Liver (tissue), 3 donors: ENCODE measurements around the gene EFCC1.

Experiments used
- JUND ChIP-seq, 2 donors: IDR thresholded peaks; 2 replicates each; pipeline ENCODE4 v1.6.1; 2016; ENCODE audit warnings: antibody characterized with exemption in 2 of 2
- TAF1 ChIP-seq: conservative IDR thresholded peaks from 2 replicates; pipeline ENCODE4 v1.6.1; 2016; ENCODE audit warnings: antibody characterized with exemption, mild to moderate bottlenecking
- YY1 ChIP-seq: IDR thresholded peaks from 2 replicates; pipeline ENCODE4 v1.6.1; 2016; ENCODE audit warnings: antibody characterized with exemption, mild to moderate bottlenecking
- TF ChIP-seq, protein P1 (sequence below): IDR thresholded peaks from 2 replicates; pipeline ENCODE4 v1.6.1; 2016; ENCODE audit warnings: antibody characterized with exemption, mild to moderate bottlenecking
- TF ChIP-seq, protein P2 (sequence below): fragments of 150-350 bp; IDR thresholded peaks from 2 replicates; pipeline ENCODE4 v1.5.1; 2017; ENCODE audit warnings: improper control_type of control experiment, low read depth, low read length; ENCODE audit not compliant: missing input control
- TF ChIP-seq, protein P3 (sequence below): IDR thresholded peaks from 2 replicates; pipeline ENCODE4 v1.6.1; 2016; ENCODE audit warnings: antibody characterized with exemption
- donor health status: healthy.
- donor health status: healthy.

DNA sequence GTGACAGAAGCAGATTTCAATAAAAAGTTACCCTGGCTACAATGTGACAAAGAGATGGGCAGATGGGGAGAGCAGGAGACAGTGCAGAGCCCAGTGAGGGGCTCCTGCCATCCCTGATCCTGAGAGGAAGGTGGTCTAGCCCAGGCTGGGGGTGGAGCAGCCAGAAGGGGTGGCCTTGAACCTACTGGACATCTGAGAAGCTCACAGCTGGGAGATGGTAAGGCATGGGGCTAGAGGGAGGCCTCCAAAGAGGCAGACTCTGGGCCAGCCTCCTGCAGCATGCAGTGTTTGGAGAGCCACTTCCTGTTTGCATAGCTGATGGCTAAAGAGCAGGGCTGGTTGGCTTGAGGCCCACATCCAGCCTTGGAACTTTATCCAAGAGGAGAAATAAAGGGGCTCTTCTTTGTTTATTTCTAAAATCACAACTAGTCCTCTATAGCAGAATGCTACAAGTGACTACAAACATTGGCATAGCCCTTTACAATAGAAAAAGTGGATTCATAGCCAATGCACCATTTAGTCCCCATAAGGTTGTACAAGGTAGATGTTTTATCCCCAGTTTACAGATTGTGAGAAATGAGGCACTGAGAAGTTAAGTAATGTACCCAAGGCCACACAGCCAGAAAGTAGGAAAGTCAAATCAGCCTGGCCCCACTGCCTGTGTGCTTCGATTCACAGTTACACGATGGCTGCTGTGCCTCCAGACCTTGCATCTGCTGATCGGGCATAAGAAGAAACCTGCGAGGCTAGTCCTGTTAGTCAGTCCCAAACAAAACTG, 4.6 kb downstream of the EFCC1 start:
- TF ChIP-seq, protein P1, sequence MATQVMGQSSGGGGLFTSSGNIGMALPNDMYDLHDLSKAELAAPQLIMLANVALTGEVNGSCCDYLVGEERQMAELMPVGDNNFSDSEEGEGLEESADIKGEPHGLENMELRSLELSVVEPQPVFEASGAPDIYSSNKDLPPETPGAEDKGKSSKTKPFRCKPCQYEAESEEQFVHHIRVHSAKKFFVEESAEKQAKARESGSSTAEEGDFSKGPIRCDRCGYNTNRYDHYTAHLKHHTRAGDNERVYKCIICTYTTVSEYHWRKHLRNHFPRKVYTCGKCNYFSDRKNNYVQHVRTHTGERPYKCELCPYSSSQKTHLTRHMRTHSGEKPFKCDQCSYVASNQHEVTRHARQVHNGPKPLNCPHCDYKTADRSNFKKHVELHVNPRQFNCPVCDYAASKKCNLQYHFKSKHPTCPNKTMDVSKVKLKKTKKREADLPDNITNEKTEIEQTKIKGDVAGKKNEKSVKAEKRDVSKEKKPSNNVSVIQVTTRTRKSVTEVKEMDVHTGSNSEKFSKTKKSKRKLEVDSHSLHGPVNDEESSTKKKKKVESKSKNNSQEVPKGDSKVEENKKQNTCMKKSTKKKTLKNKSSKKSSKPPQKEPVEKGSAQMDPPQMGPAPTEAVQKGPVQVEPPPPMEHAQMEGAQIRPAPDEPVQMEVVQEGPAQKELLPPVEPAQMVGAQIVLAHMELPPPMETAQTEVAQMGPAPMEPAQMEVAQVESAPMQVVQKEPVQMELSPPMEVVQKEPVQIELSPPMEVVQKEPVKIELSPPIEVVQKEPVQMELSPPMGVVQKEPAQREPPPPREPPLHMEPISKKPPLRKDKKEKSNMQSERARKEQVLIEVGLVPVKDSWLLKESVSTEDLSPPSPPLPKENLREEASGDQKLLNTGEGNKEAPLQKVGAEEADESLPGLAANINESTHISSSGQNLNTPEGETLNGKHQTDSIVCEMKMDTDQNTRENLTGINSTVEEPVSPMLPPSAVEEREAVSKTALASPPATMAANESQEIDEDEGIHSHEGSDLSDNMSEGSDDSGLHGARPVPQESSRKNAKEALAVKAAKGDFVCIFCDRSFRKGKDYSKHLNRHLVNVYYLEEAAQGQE = no peak
- TF ChIP-seq, protein P2, sequence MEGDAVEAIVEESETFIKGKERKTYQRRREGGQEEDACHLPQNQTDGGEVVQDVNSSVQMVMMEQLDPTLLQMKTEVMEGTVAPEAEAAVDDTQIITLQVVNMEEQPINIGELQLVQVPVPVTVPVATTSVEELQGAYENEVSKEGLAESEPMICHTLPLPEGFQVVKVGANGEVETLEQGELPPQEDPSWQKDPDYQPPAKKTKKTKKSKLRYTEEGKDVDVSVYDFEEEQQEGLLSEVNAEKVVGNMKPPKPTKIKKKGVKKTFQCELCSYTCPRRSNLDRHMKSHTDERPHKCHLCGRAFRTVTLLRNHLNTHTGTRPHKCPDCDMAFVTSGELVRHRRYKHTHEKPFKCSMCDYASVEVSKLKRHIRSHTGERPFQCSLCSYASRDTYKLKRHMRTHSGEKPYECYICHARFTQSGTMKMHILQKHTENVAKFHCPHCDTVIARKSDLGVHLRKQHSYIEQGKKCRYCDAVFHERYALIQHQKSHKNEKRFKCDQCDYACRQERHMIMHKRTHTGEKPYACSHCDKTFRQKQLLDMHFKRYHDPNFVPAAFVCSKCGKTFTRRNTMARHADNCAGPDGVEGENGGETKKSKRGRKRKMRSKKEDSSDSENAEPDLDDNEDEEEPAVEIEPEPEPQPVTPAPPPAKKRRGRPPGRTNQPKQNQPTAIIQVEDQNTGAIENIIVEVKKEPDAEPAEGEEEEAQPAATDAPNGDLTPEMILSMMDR = no peak
- TF ChIP-seq JUND (IDR thresholded peaks at IDR 0.05) (no peak), TAF1 (no peak), YY1 (no peak)
- TF ChIP-seq, protein P3, sequence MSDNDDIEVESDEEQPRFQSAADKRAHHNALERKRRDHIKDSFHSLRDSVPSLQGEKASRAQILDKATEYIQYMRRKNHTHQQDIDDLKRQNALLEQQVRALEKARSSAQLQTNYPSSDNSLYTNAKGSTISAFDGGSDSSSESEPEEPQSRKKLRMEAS = no peak
